HG03196 (cell line): Measurements from ENCODE around the gene OR10P1.

ENCODE experiments used
- ATAC-seq: cut with Tn5 transposase; IDR thresholded peaks from one replicate; pipeline ENCODE4 v1.9.1; 2021; ENCODE audit not compliant: unreplicated experiment

The OR10P1 gene

DNA sequence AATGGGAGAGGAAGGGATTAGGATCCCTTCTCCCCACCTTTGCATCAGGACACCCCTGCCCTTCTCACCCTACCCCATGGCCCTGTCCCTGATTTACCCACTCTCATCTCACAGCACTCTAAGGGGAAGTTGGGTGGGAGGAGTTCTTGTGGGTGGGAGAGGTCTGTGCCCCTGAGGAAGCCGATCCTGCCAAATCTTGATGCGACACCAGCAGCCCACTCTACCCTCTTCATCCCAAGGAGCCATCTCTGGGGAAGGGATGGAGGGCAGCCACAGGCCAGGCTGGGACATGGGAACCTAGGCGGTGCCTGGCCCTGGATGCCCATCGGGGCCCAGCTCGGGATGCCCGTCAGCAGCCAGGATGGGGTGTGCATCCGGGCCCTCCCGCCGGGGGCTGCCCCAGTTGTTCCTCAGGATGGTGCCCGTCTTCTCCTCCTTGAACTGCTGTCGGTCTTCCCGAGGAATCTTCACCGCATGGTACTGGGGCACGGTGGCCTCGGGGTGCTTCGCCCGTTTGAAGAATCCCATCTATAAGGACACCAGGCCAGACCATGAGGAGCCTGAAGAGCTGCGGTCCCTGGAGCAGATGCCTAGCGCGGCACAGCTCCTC is 48.2 kb downstream of the OR10P1 start:
- no peak for ATAC-seq

DNA sequence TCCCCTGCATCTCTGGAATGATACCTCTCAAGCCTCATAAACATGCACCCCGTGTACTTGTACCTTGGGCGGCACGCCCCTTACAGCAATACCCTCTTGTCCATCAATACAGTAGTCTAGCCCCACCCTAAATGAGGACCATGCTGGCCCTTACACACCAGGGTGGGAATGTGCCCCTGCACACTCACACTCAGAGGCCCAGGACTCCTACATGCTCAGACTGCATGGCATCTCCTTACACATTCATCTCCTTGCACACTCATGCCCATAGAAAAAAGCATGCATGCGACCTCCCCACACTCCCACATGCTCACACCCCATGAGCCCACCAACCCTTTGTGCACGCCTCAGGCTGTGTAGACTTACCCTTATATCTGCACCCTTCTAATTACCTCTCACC is 49.0 kb downstream of the OR10P1 start:
- no peak for ATAC-seq

DNA sequence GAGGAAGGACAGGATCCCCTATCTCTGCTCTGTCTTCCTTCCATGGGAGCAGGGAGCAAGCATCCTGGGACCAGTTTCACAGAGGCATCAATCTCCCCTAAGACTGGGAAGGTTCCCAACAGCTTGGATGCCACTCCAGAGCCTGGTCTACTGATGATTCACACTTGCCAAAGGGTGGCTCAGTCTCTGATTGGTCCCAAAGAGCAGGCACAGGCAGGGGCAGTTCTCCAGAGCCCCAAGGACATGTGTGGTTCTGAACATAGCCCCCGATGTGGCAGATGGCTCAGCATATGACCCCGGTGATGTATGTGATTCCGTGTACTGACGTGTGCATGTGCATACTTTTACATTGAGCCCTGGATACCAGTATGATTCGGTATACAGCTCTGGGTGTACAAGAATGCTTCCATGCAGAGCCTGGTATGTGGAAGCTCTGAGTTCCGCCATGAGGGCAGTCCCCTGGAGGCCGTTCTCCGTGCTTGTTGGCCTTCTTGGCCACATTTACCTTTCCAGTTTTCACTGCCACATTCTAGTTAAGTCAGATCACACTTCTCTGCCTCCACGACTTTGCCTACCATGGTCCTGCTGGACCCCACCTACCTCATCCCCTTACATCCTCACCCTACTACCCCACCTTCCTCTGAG is 49.8 kb downstream of the OR10P1 start:
- no peak for ATAC-seq
